GM18499 (cell line): ENCODE results near the gene TOMM40L.
"Not testable (repeated sequence)": the region's sequence is repeated elsewhere in the genome, so short reads cannot be mapped to it uniquely, and the experiment has no call there.

Experiments
- ATAC-seq: cut with Tn5 transposase; IDR thresholded peaks from one replicate; pipeline ENCODE4 v1.9.1; 2021; ENCODE audit warnings: moderate number of reproducible peaks; ENCODE audit not compliant: insufficient read depth, unreplicated experiment

Gene TOMM40L

GRCh38 chr1:161218301-161219077 is 7.4 kb upstream of the TOMM40L start:
- no peak for ATAC-seq

- no peak for ATAC-seq
Measured at GRCh38 chr1:161219078-161219892, 6.6 kb upstream of the TOMM40L start.

- ATAC-seq = no peak
Measured at GRCh38 chr1:161220002-161220401, 5.9 kb upstream of the TOMM40L start.

GRCh38 chr1:161222175-161223019 is 3.5 kb upstream of the TOMM40L start:
- ATAC-seq = no peak

- ATAC-seq = no peak
Measured at GRCh38 chr1:161223805-161224694, 1.8 kb upstream of the TOMM40L start.

- not testable (repeated sequence) for ATAC-seq
Measured at GRCh38 chr1:161224695-161225087, 1.2 kb upstream of the TOMM40L start.

GRCh38 chr1:161225178-161225533 is 704 bp upstream of the TOMM40L start:
- no peak for ATAC-seq

GRCh38 chr1:161226320-161226711 is 456 bp downstream of the TOMM40L start:
- no peak for ATAC-seq

GRCh38 chr1:161226759-161227158 is 899 bp downstream of the TOMM40L start:
- no peak for ATAC-seq

GRCh38 chr1:161227196-161227871 is 1.5 kb downstream of the TOMM40L start:
- ATAC-seq = no peak

- no peak for ATAC-seq
Measured at GRCh38 chr1:161228032-161228431, 2.2 kb downstream of the TOMM40L start.

- ATAC-seq = no peak
Measured at GRCh38 chr1:161229896-161230295, 4.0 kb downstream of the TOMM40L start.

- ATAC-seq = no peak
Measured at GRCh38 chr1:161230762-161231161, 4.9 kb downstream of the TOMM40L start.

GRCh38 chr1:161233102-161233501 is 7.2 kb downstream of the TOMM40L start:
- ATAC-seq = no peak

GRCh38 chr1:161235957-161236775 is 10.3 kb downstream of the TOMM40L start:
- ATAC-seq = no peak

GRCh38 chr1:161238039-161238473 is 12.2 kb downstream of the TOMM40L start, which contains the start of gene NR1I3:
NR1I3 (minus strand) TSS chr1:161238203; CDS start chr1:161236565, 1,638 bp downstream.
- no peak for ATAC-seq

GRCh38 chr1:161241682-161242081 is 15.8 kb downstream of the TOMM40L start:
- no peak for ATAC-seq

GRCh38 chr1:161242313-161242712 is 16.5 kb downstream of the TOMM40L start:
- no peak for ATAC-seq
